Measurements from ENCODE around the gene ARPC2. TPM values are rescaled to one million over a fixed set of nuclear protein-coding genes. Genes with fewer than 3 reads are reported as not detected.

The ARPC2 gene
- total RNA-seq, 5 donors from 2014 or later (not counting 1 experiment from before 2014, with no cell fraction given), result 347 to 487 (median 390) TPM

DNA sequence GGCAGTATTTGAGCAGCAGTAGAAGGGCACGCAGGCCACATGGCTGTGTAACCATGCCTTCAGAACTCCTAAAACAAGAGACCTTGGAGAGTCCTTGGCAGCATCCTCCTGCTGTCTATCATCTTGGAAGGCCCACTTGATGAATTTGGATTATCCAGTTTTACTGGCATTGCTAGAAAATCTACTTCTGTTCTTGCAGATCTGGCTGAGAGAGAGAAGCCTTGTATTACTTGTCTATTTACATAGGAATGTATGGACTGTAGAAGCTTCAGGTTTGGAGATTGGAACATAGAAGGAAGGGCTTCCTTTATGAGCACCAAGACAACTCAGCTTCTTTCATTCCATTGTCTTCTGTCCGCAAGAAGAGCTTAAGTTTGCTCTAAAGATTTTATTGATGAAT is 27.7 kb downstream of the ARPC2 start:
- ChIA-PET CTCF (interaction anchor here in 1 of 2 donors (0.6 to 0.9 kb wide), 2 partner anchors 12 to 450 kb away, joined by 3 to 4 read pairs; no protein-coding TSS in a partner anchor), POLR2A (interaction anchor here (0.6 to 1.7 kb wide), 5 partner anchors 14 to 338 kb away, joined by 3 to 5 read pairs (median 3); no protein-coding TSS in a partner anchor)
- Mint-ChIP-seq H3K9me3 (no peaks in the 10 kb centered on the region), H3K36me3 (peaks cover 56% of the 10 kb centered on the region), H3K4me3 (no peak overlapping the region), H3K4me1 (peaks cover 18 to 36% (median 31%) of the 10 kb centered on the region in 3 donors), H3K27ac (peak overlapping the region; percentile 30 to 81), H3K27me3 (no peaks in the 10 kb centered on the region)
- no peak overlapping the region for H3K27ac ChIP-seq (ENCODE audit: low read length)
- peak in 1 of 35 experiments; percentile 9 for DNase-seq
- 100% methylated on average over 1 of the region's 2 CpGs for WGBS (ENCODE audit: insufficient coverage)
- peaks cover 5 to 6% of the 10 kb centered on the region in 2 experiments for H3K4me1 ChIP-seq (ENCODE audit: control insufficient read depth in 1 of 2, extremely low read depth in 1 of 2, insufficient read depth in 2 of 2, low read length in 2 of 2)
- no peak for ATAC-seq (replicated peaks in 1 of 4)
- peaks cover 41 to 95% of the 10 kb centered on the region in 2 donors for H3K36me3 ChIP-seq (ENCODE audit: control insufficient read depth in 2 of 2, extremely low read depth in 1 of 2, insufficient read depth in 1 of 2, low read length in 1 of 2)
- H3K9me3 ChIP-seq, result no peaks in the 10 kb centered on the region
- no peak overlapping the region for H3K4me3 ChIP-seq (ENCODE audit: control insufficient read depth in 1 of 2, extremely low read depth in 1 of 2, low read length in 1 of 2)
- H3K27me3 ChIP-seq (replicated peaks in 1 of 2; ENCODE audit: control insufficient read depth in 2 of 2, extremely low read depth in 1 of 2, insufficient read depth in 2 of 2, low read length in 1 of 2), result no peaks in the 10 kb centered on the region

DNA sequence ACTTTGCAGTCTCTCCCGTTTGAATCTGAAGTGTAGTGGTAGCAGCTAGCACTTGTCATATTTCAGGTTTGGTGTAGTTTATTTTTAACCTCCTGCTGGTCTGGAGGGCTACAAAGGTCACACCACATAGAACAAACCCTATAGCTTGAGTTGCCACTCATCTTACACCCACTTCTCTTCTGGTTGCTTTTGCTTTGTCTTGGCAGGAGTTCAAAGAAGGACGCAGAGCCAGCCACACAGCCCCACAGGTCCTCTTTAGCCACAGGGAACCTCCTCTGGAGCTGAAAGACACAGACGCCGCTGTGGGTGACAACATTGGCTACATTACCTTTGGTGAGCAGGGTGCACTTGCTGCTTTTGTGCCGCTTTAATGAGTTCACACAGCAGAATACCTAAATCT is 28.2 kb downstream of the ARPC2 start:
- peaks cover 42 to 96% of the 10 kb centered on the region in 2 donors for H3K36me3 ChIP-seq (ENCODE audit: control insufficient read depth in 2 of 2, extremely low read depth in 1 of 2, insufficient read depth in 1 of 2, low read length in 1 of 2)
- Mint-ChIP-seq H3K27ac (peak overlapping the region; percentile 27 to 81), H3K27me3 (no peaks in the 10 kb centered on the region), H3K9me3 (no peaks in the 10 kb centered on the region), H3K36me3 (peaks cover 60% of the 10 kb centered on the region), H3K4me1 (peaks cover 23 to 41% (median 34%) of the 10 kb centered on the region in 3 donors), H3K4me3 (no peak overlapping the region)
- DNase-seq, result peak in 1 of 35 experiments; percentile 8
- peaks cover 5 to 6% of the 10 kb centered on the region in 2 experiments for H3K4me1 ChIP-seq (ENCODE audit: control insufficient read depth in 1 of 2, extremely low read depth in 1 of 2, insufficient read depth in 2 of 2, low read length in 2 of 2)
- H3K9me3 ChIP-seq, result no peaks in the 10 kb centered on the region
- CTCF ChIA-PET, result interaction anchor here in 1 of 2 donors (0.9 kb wide), 1 partner anchor 12 kb away, joined by 3 read pairs; no protein-coding TSS in a partner anchor
- no peak for ATAC-seq (replicated peaks in 1 of 4)
- 40% methylated on average over 3 of the region's 5 CpGs for WGBS (ENCODE audit: insufficient coverage)
- H3K4me3 ChIP-seq (ENCODE audit: control insufficient read depth in 1 of 2, extremely low read depth in 1 of 2, low read length in 1 of 2), result no peak overlapping the region
- peak overlapping the region; percentile 36 for H3K27ac ChIP-seq (ENCODE audit: low read length)
- POLR2A ChIA-PET, result interaction anchor here (0.6 to 1.7 kb wide), 5 partner anchors 14 to 338 kb away, joined by 3 to 5 read pairs (median 3); no protein-coding TSS in a partner anchor
- no peaks in the 10 kb centered on the region for H3K27me3 ChIP-seq (replicated peaks in 1 of 2; ENCODE audit: control insufficient read depth in 2 of 2, extremely low read depth in 1 of 2, insufficient read depth in 2 of 2, low read length in 1 of 2)

DNA sequence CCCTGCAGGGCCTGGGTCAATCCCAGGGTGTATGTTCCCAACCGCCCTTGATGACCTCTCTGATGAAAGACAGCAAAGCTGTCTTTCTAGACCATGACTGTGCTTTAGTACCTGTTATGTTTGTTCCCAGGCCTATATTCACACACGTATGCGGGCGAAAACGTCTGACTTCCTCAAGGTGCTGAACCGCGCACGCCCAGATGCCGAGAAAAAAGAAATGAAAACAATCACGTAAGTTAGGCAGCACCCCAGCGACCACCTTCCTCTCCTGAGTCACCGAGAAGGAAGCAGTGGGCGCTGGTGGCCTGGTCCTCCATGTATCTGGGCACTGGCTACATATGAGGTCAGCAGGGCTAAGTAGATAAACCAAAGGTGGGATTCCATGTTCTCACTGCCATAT is 32.7 kb downstream of the ARPC2 start:
- no peak overlapping the region for H3K27ac ChIP-seq (ENCODE audit: low read length)
- H3K27me3 ChIP-seq (replicated peaks in 1 of 2; ENCODE audit: control insufficient read depth in 2 of 2, extremely low read depth in 1 of 2, insufficient read depth in 2 of 2, low read length in 1 of 2), result no peaks in the 10 kb centered on the region
- ChIA-PET CTCF (no interaction called here), POLR2A (interaction anchor here in 1 of 2 donors (0.5 kb wide), 1 partner anchor 24 kb away, joined by 6 read pairs; no protein-coding TSS in a partner anchor)
- Mint-ChIP-seq H3K4me1 (peaks cover 6 to 12% (median 8%) of the 10 kb centered on the region in 3 donors), H3K4me3 (no peak overlapping the region), H3K36me3 (peaks cover 59% of the 10 kb centered on the region), H3K9me3 (no peaks in the 10 kb centered on the region), H3K27me3 (no peaks in the 10 kb centered on the region), H3K27ac (peak overlapping the region; percentile 55 to 77)
- no peaks in the 10 kb centered on the region for H3K9me3 ChIP-seq
- 96% methylated on average over 13 of the region's 13 CpGs for WGBS (ENCODE audit: insufficient coverage)
- H3K4me3 ChIP-seq (ENCODE audit: control insufficient read depth in 1 of 2, extremely low read depth in 1 of 2, low read length in 1 of 2), result no peak overlapping the region
- peaks cover 59 to 99% of the 10 kb centered on the region in 2 donors for H3K36me3 ChIP-seq (ENCODE audit: control insufficient read depth in 2 of 2, extremely low read depth in 1 of 2, insufficient read depth in 1 of 2, low read length in 1 of 2)
- H3K4me1 ChIP-seq (ENCODE audit: control insufficient read depth in 1 of 2, extremely low read depth in 1 of 2, insufficient read depth in 2 of 2, low read length in 2 of 2), result no peaks in the 10 kb centered on the region
- DNase-seq, result no peak
- ATAC-seq (replicated peaks in 1 of 4), result no peak

DNA sequence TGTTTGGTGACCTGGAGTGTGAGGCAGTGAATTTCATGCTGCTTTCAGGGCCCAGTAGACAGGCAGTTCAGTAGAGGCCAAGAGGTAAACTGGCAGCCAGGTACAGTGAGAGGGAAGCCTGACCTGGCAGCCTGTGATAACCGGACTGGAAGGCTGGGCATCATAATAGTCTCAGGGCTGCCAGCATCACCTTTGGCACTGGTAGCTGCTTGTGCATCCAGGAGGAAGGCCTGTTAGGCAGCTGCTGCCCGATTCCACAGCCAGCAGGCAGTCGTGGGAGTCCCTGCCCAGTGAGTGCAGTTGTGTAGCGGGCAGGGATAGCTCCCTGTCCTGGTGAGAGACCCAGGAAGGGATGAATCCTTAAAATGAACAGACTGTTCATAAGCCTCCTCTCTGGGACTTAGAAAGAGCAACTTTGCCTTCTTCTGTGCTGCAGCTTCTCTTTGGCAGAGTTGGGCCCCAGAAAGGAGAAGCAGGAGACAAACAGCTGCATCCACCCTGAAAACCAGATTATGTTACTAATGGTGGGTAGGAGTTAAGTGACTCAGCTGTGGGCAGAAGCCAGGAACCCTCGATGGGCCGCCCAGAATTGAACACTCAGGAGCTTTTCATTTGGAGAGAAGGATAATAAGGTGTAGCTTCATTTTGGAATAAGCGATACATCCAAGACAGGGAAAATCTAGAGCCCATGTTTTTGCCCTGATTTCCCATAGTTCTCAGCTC is 35.7 kb downstream of the ARPC2 start:
- H3K4me3 Mint-ChIP-seq, result no peak overlapping the region
- POLR2A ChIA-PET, result interaction anchor here (0.5 to 1.2 kb wide), 4 partner anchors 10 to 80 kb away, joined by 3 to 14 read pairs (median 6); no protein-coding TSS in a partner anchor
- Histone ChIP-seq H3K36me3 (ENCODE audit: control insufficient read depth in 2 of 2, extremely low read depth in 1 of 2, insufficient read depth in 1 of 2, low read length in 1 of 2) (peaks cover 47 to 88% of the 10 kb centered on the region in 2 donors), H3K9me3 (no peaks in the 10 kb centered on the region), H3K27me3 (replicated peaks in 1 of 2; ENCODE audit: control insufficient read depth in 2 of 2, extremely low read depth in 1 of 2, insufficient read depth in 2 of 2, low read length in 1 of 2) (no peaks in the 10 kb centered on the region), H3K27ac (ENCODE audit: low read length) (no peak overlapping the region), H3K4me1 (ENCODE audit: control insufficient read depth in 1 of 2, extremely low read depth in 1 of 2, insufficient read depth in 2 of 2, low read length in 2 of 2) (peaks cover 2 to 9% of the 10 kb centered on the region in 2 experiments), H3K4me3 (ENCODE audit: control insufficient read depth in 1 of 2, extremely low read depth in 1 of 2, low read length in 1 of 2) (no peak overlapping the region)
- no peak for ATAC-seq (replicated peaks in 1 of 4)
- WGBS (ENCODE audit: insufficient coverage), result 72% methylated on average over 7 of the region's 7 CpGs
- H3K9me3 Mint-ChIP-seq, result no peaks in the 10 kb centered on the region
- H3K4me1 Mint-ChIP-seq, result peaks cover 12 to 16% (median 15%) of the 10 kb centered on the region in 3 donors
- H3K36me3 Mint-ChIP-seq, result peaks cover 55% of the 10 kb centered on the region
- H3K27ac Mint-ChIP-seq, result peak overlapping the region in 1 of 2 donors; percentile 27
- CTCF ChIA-PET, result interaction anchor here (0.5 to 1.0 kb wide), 4 partner anchors 9 to 1561 kb away, joined by 3 to 6 read pairs (median 4); partner anchors contain the start of genes AAMP (in 1 of the 2) and PNKD (in 1 of the 2)
- H3K27me3 Mint-ChIP-seq, result no peaks in the 10 kb centered on the region
- no peak for DNase-seq

DNA sequence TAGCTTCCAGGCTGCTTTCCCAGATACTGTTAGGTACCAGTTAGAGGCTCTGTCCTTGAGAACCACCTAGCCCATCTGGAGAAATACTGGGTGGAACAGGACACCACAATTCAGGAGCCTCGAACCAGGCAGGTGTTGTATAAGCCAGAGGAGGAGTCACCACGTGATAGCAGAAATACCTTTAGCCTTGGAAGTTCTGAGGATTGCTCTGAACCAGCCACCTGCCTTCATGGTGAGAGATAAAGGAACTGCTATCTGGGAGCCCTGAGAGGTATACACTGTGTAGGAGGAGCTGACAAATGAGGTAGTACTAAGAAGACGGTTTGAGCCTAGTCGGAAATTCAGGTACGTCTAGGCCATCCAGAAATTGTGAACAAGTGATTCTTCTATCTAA is 36.2 kb downstream of the ARPC2 start:
- H3K4me3 ChIP-seq (ENCODE audit: control insufficient read depth in 1 of 2, extremely low read depth in 1 of 2, low read length in 1 of 2), result no peak overlapping the region
- H3K4me1 ChIP-seq (ENCODE audit: control insufficient read depth in 1 of 2, extremely low read depth in 1 of 2, insufficient read depth in 2 of 2, low read length in 2 of 2), result peaks cover 2 to 15% of the 10 kb centered on the region in 2 experiments
- no peak for DNase-seq
- H3K9me3 ChIP-seq, result no peaks in the 10 kb centered on the region
- no peaks in the 10 kb centered on the region for H3K27me3 ChIP-seq (replicated peaks in 1 of 2; ENCODE audit: control insufficient read depth in 2 of 2, extremely low read depth in 1 of 2, insufficient read depth in 2 of 2, low read length in 1 of 2)
- H3K27me3 Mint-ChIP-seq, result no peaks in the 10 kb centered on the region
- H3K4me3 Mint-ChIP-seq, result no peak overlapping the region
- CTCF ChIA-PET, result interaction anchor here (0.6 to 1.0 kb wide), 5 partner anchors 9 to 1598 kb away, joined by 3 to 5 read pairs (median 3); no protein-coding TSS in a partner anchor
- no peak overlapping the region for H3K27ac ChIP-seq (ENCODE audit: low read length)
- POLR2A ChIA-PET, result interaction anchor here (0.5 to 1.2 kb wide), 5 partner anchors 10 to 80 kb away, joined by 3 to 14 read pairs (median 5); no protein-coding TSS in a partner anchor
- no peak for ATAC-seq (replicated peaks in 1 of 4)
- H3K27ac Mint-ChIP-seq, result peak overlapping the region in 1 of 2 donors; percentile 31
- peaks cover 14 to 19% (median 16%) of the 10 kb centered on the region in 3 donors for H3K4me1 Mint-ChIP-seq
- H3K36me3 ChIP-seq (ENCODE audit: control insufficient read depth in 2 of 2, extremely low read depth in 1 of 2, insufficient read depth in 1 of 2, low read length in 1 of 2), result peaks cover 41 to 82% of the 10 kb centered on the region in 2 donors
- WGBS (ENCODE audit: insufficient coverage), result 93% methylated on average over 4 of the region's 5 CpGs
- no peaks in the 10 kb centered on the region for H3K9me3 Mint-ChIP-seq
- peaks cover 51% of the 10 kb centered on the region for H3K36me3 Mint-ChIP-seq

DNA sequence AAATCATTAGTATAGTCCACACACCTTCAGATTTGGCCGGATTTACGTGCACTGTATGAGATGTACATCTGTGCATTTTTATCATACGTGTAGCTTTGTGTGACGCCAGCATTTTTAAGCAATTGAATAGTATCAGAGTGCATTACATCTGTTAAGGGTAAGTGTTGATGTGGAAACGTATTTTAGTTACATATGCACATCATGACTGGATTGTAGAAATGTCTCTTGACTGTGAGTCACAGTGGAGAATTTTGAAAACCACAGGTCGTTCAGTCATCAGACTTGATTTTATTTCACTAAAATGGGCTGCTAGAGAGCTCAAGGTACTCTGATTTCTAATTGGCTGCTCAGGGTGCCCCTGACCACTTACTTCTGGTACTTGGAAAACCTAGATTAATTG is 38.5 kb downstream of the ARPC2 start:
- peaks cover 2 to 28% of the 10 kb centered on the region in 2 experiments for H3K4me1 ChIP-seq (ENCODE audit: control insufficient read depth in 1 of 2, extremely low read depth in 1 of 2, insufficient read depth in 2 of 2, low read length in 2 of 2)
- ATAC-seq (replicated peaks in 1 of 4), result no peak
- DNase-seq, result no peak
- no peak overlapping the region for H3K4me3 Mint-ChIP-seq
- ChIA-PET POLR2A (interaction anchor here in 1 of 2 donors (0.6 kb wide), 1 partner anchor 13 kb away, joined by 6 read pairs; no protein-coding TSS in a partner anchor), CTCF (interaction anchor here (0.6 to 1.5 kb wide), 6 partner anchors 17 to 35 kb away, joined by 3 to 6 read pairs (median 4); no protein-coding TSS in a partner anchor)
- peaks cover 22 to 60% of the 10 kb centered on the region in 2 donors for H3K36me3 ChIP-seq (ENCODE audit: control insufficient read depth in 2 of 2, extremely low read depth in 1 of 2, insufficient read depth in 1 of 2, low read length in 1 of 2)
- no peaks in the 10 kb centered on the region for H3K9me3 Mint-ChIP-seq
- WGBS (ENCODE audit: insufficient coverage), result 75% methylated on average over 2 of the region's 6 CpGs
- H3K9me3 ChIP-seq, result no peaks in the 10 kb centered on the region
- H3K27me3 Mint-ChIP-seq, result no peaks in the 10 kb centered on the region
- no peak overlapping the region for H3K27ac ChIP-seq (ENCODE audit: low read length)
- H3K4me1 Mint-ChIP-seq, result peaks cover 13 to 31% (median 19%) of the 10 kb centered on the region in 3 donors
- no peaks in the 10 kb centered on the region for H3K27me3 ChIP-seq (replicated peaks in 1 of 2; ENCODE audit: control insufficient read depth in 2 of 2, extremely low read depth in 1 of 2, insufficient read depth in 2 of 2, low read length in 1 of 2)
- H3K4me3 ChIP-seq (ENCODE audit: control insufficient read depth in 1 of 2, extremely low read depth in 1 of 2, low read length in 1 of 2), result no peak overlapping the region
- peak overlapping the region in 1 of 2 donors; percentile 19 for H3K27ac Mint-ChIP-seq
- H3K36me3 Mint-ChIP-seq, result peaks cover 33% of the 10 kb centered on the region

Measured in T-cell (primary cell).